Endothelial cell of umbilical vein (primary cell): ENCODE results near the gene YTHDF2.

ENCODE experiments used
- EZH2 ChIP-seq: IDR thresholded peaks from 2 replicates; pipeline ENCODE4 v1.6.1; 2012; ENCODE audit warnings: borderline replicate concordance, low read depth, mild to moderate bottlenecking, moderate library complexity, low read length, inconsistent platforms; ENCODE audit not compliant: severe bottlenecking
- POLR2A ChIP-seq: IDR thresholded peaks from 2 replicates; pipeline ENCODE4 v1.6.1; 2012; ENCODE audit warnings: low read depth, mild to moderate bottlenecking, control low read depth, low read length
- POLR2AphosphoS5 ChIP-seq: IDR thresholded peaks from 2 replicates; pipeline ENCODE4 v1.6.1; 2012; ENCODE audit warnings: low read depth, mild to moderate bottlenecking, control low read depth, low read length, moderate library complexity; ENCODE audit not compliant: insufficient read depth
- TF ChIP-seq, protein P1 (sequence below), 2 donors: IDR thresholded peaks; 1 replicate in 1 of 2; 2 replicates in 1 of 2; pipeline ENCODE4 v1.5.1; 2011; ENCODE audit warnings: low read length in 2 of 2, mild to moderate bottlenecking in 2 of 2, moderate library complexity in 2 of 2, control low read depth in 1 of 2, inconsistent platforms in 1 of 2, low read depth in 1 of 2; ENCODE audit not compliant: insufficient read depth in 1 of 2; ENCODE audit errors: extremely low read depth in 1 of 2

DNA sequence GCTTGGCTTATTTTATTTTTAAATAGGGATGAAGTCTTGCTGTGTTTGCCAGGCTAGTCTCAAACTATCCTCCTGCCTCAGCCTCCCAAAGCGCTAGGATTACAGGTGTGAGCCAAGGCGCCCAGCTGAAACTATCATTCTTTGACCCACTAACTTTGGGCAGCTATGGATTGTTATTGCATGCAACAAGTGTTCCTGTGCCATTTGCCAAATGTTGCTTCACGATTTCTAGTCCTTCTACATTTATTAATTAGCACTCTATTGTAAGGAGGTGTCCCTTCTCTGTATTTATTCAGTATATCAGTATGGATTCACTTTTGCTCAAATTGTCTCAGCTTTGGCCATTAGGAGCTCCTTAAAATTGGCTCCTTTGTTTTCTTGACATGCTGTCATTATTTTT lies 36.4 kb downstream of the YTHDF2 start:
- TF ChIP-seq EZH2, result no peak
- TF ChIP-seq POLR2AphosphoS5, result no peak
- TF ChIP-seq, protein P1, sequence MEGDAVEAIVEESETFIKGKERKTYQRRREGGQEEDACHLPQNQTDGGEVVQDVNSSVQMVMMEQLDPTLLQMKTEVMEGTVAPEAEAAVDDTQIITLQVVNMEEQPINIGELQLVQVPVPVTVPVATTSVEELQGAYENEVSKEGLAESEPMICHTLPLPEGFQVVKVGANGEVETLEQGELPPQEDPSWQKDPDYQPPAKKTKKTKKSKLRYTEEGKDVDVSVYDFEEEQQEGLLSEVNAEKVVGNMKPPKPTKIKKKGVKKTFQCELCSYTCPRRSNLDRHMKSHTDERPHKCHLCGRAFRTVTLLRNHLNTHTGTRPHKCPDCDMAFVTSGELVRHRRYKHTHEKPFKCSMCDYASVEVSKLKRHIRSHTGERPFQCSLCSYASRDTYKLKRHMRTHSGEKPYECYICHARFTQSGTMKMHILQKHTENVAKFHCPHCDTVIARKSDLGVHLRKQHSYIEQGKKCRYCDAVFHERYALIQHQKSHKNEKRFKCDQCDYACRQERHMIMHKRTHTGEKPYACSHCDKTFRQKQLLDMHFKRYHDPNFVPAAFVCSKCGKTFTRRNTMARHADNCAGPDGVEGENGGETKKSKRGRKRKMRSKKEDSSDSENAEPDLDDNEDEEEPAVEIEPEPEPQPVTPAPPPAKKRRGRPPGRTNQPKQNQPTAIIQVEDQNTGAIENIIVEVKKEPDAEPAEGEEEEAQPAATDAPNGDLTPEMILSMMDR (IDR thresholded peaks at IDR 0.05; ENCODE audit: extremely low read depth in 1 of 2, insufficient read depth in 1 of 2, low read depth in 1 of 2, low read length in 2 of 2), result no peak
- TF ChIP-seq POLR2A, result no peak
